H1 (cell line): ENCODE data around the gene CACNA2D3. TPM values are rescaled to one million over a fixed set of nuclear protein-coding genes. Genes with fewer than 3 reads are reported as not detected.

ENCODE experiments used
- CTCF ChIA-PET: fragments of 300-600 bp; sonication (Branson Sonifier 250); formaldehyde crosslinking; loops from one replicate; lab custom pipeline; 2021; ENCODE audit not compliant: partially characterized antibody; lab: Charles Lee
- POLR2A ChIA-PET: fragments of 300-600 bp; sonication (Branson Sonifier 250); formaldehyde crosslinking; loops from one replicate; lab custom pipeline; 2021; ENCODE audit warnings: inconsistent platforms; ENCODE audit not compliant: partially characterized antibody; lab: Charles Lee
- DNase-seq, 2 experiments: peaks; one replicate each; pipeline versions ENCODE4 v3.0.0 to v3.0.0-alpha.2; 2010 to 2022; ENCODE audit warnings: low spot score in 2 of 2, low read depth in 1 of 2, mixed read lengths in 1 of 2
- FAIRE-seq: peaks from 2 replicates; lab custom pipeline; 2011; peaks lifted over from hg19 to GRCh38; lab: Jason Lieb, UNC
- H2AFZ ChIP-seq: 2 replicates; pipeline ENCODE4 v1.8.1; 2012; ENCODE audit warnings: low read length, inconsistent platforms
- H2AK5ac ChIP-seq: 2 replicates; pipeline ENCODE4 v1.6.1; 2013; ENCODE audit warnings: low read depth, low read length
- H2BK120ac ChIP-seq: replicated peaks from 2 replicates; pipeline ENCODE3; 2013; ENCODE audit warnings: low read depth, low read length, inconsistent platforms
- H2BK12ac ChIP-seq: 2 replicates; pipeline ENCODE4 v1.6.1; 2013; ENCODE audit warnings: low read depth, low read length
- H2BK15ac ChIP-seq: 2 replicates; pipeline ENCODE4 v1.6.1; 2013; ENCODE audit warnings: low read length
- H2BK20ac ChIP-seq: 2 replicates; pipeline ENCODE4 v1.6.1; 2013; ENCODE audit warnings: low read length
- H2BK5ac ChIP-seq: 2 replicates; pipeline ENCODE4 v1.6.1; 2013; ENCODE audit warnings: low read depth, low read length
- H3K14ac ChIP-seq: 2 replicates; pipeline ENCODE4 v1.6.1; 2013; ENCODE audit warnings: inconsistent platforms; ENCODE audit not compliant: insufficient read length
- H3K18ac ChIP-seq: 2 replicates; pipeline ENCODE4 v1.6.1; 2013; ENCODE audit warnings: low read length; ENCODE audit errors: extremely low read depth
- H3K23ac ChIP-seq: 2 replicates; pipeline ENCODE4 v1.6.1; 2013; ENCODE audit warnings: inconsistent platforms; ENCODE audit not compliant: insufficient read length
- H3K23me2 ChIP-seq: 2 replicates; pipeline ENCODE4 v1.6.1; 2013; ENCODE audit warnings: low read depth, low read length
- H3K27ac ChIP-seq: 2 replicates; pipeline ENCODE4 v1.6.1; 2011; ENCODE audit warnings: low read depth, low read length, inconsistent platforms
- H3K27me3 ChIP-seq, 4 experiments: replicated peaks in 1 of 4; 1 replicate in 1 of 4; 2 replicates in 3 of 4; pipeline versions ENCODE4 v1.6.1 to v1.8.1; 2011 to 2013; ENCODE audit warnings: low read length in 3 of 4, mild to moderate bottlenecking in 3 of 4, inconsistent platforms in 2 of 4, mixed read lengths in 2 of 4, moderate library complexity in 1 of 4; ENCODE audit not compliant: control insufficient read depth in 3 of 4, insufficient read depth in 3 of 4; ENCODE audit errors: extremely low read depth in 1 of 4
- H3K36me3 ChIP-seq, 4 experiments: 2 replicates each; pipeline versions ENCODE4 v1.6.1 to v1.8.1; 2011 to 2013; ENCODE audit warnings: mild to moderate bottlenecking in 4 of 4, low read length in 3 of 4, moderate library complexity in 2 of 4, control low read depth in 1 of 4, inconsistent platforms in 1 of 4; ENCODE audit not compliant: insufficient read depth in 4 of 4, control insufficient read depth in 2 of 4
- H3K4ac ChIP-seq: replicated peaks from 2 replicates; pipeline ENCODE3; 2013; ENCODE audit warnings: low read length, low read depth, mixed read lengths, inconsistent platforms; ENCODE audit not compliant: insufficient read length
- H3K4me1 ChIP-seq, 4 experiments: replicated peaks in 1 of 4; 1 replicate in 1 of 4; 2 replicates in 3 of 4; pipeline versions ENCODE4 v1.6.1 to v1.8.1; 2011 to 2013; ENCODE audit warnings: low read length in 3 of 4, inconsistent platforms in 2 of 4, mixed read lengths in 1 of 4; ENCODE audit not compliant: insufficient read depth in 4 of 4, control insufficient read depth in 3 of 4
- H3K4me2 ChIP-seq, 2 experiments: 2 replicates each; pipeline versions ENCODE4 v1.6.1 to v1.8.1; 2011 to 2013; ENCODE audit warnings: low read depth in 2 of 2, low read length in 2 of 2, control low read depth in 1 of 2, inconsistent platforms in 1 of 2, mild to moderate bottlenecking in 1 of 2; ENCODE audit not compliant: insufficient read depth in 1 of 2
- H3K4me3 ChIP-seq, 4 experiments: fragments of 200-600, 300-600 bp in 1 of 4; sonication (generic), shearing (Covaris generic), sonication (Bioruptor Twin) in 1 of 4; 2 replicates each; pipeline versions ENCODE4 v1.5.1 to v1.8.1; 2011 to 2016; ENCODE audit warnings: low read length in 4 of 4, low read depth in 3 of 4, control low read depth in 2 of 4, inconsistent platforms in 2 of 4, mild to moderate bottlenecking in 2 of 4, mixed read lengths in 1 of 4, moderate library complexity in 1 of 4; ENCODE audit not compliant: insufficient read depth in 2 of 4; ENCODE audit errors: extremely low read depth in 1 of 4
- H3K56ac ChIP-seq: replicated peaks from 2 replicates; pipeline ENCODE3; 2013; ENCODE audit warnings: low read depth, mild to moderate bottlenecking, mixed read lengths, low read length, inconsistent platforms; ENCODE audit not compliant: insufficient read length
- H3K79me1 ChIP-seq: 2 replicates; pipeline ENCODE4 v1.6.1; 2013; ENCODE audit warnings: low read depth, low read length, control low read depth
- H3K79me2 ChIP-seq, 2 experiments: 2 replicates each; pipeline versions ENCODE4 v1.6.1 to v1.8.1; 2012 to 2013; ENCODE audit warnings: low read length in 2 of 2, mild to moderate bottlenecking in 2 of 2, inconsistent platforms in 1 of 2; ENCODE audit not compliant: insufficient read depth in 2 of 2, control insufficient read depth in 1 of 2
- H3K9ac ChIP-seq, 4 experiments: replicated peaks in 1 of 4; 1 replicate in 1 of 4; 2 replicates in 3 of 4; pipeline versions ENCODE4 v1.6.1 to v1.8.1; 2011 to 2013; ENCODE audit warnings: low read depth in 3 of 4, low read length in 3 of 4, control low read depth in 2 of 4, mild to moderate bottlenecking in 2 of 4, moderate library complexity in 2 of 4, inconsistent platforms in 1 of 4; ENCODE audit errors: extremely low read depth in 1 of 4
- H3K9me3 ChIP-seq, 2 experiments: 2 replicates each; pipeline versions ENCODE4 v1.6.1 to v1.8.1; 2012 to 2013; ENCODE audit warnings: mild to moderate bottlenecking in 2 of 2, moderate library complexity in 2 of 2, control low read depth in 1 of 2, inconsistent platforms in 1 of 2, low read depth in 1 of 2, low read length in 1 of 2, mixed read lengths in 1 of 2; ENCODE audit not compliant: insufficient read depth in 2 of 2
- H4K20me1 ChIP-seq, 2 experiments: replicated peaks in 1 of 2; 2 replicates each; pipeline versions ENCODE3 to v1.8.1; 2011 to 2013; ENCODE audit warnings: inconsistent platforms in 2 of 2, low read length in 2 of 2, mild to moderate bottlenecking in 1 of 2; ENCODE audit not compliant: insufficient read depth in 2 of 2, control insufficient read depth in 1 of 2
- H4K5ac ChIP-seq: 2 replicates; pipeline ENCODE4 v1.6.1; 2013; ENCODE audit warnings: low read length, low read depth, mixed read lengths, inconsistent platforms; ENCODE audit not compliant: insufficient read length
- H4K8ac ChIP-seq: 2 replicates; pipeline ENCODE4 v1.8.0; 2013; ENCODE audit warnings: mild to moderate bottlenecking, moderate library complexity, low read length, inconsistent platforms; ENCODE audit not compliant: insufficient read depth; ENCODE audit errors: extremely low read depth
- H4K91ac ChIP-seq: replicated peaks from 2 replicates; pipeline ENCODE3; 2013; ENCODE audit warnings: low read length, mixed read lengths, inconsistent platforms; ENCODE audit not compliant: insufficient read length
- GABPA ChIP-seq: IDR thresholded peaks from 2 replicates; pipeline ENCODE4 v1.6.1; 2011; ENCODE audit warnings: mild to moderate bottlenecking, low read length, moderate library complexity, borderline replicate concordance; ENCODE audit not compliant: insufficient read depth
- KDM4A ChIP-seq: IDR thresholded peaks from one replicate; pipeline ENCODE4 v1.7.1; 2012; ENCODE audit warnings: low read depth, mild to moderate bottlenecking, moderate library complexity, low read length, inconsistent platforms; ENCODE audit not compliant: severe bottlenecking
- TCF12 ChIP-seq: IDR thresholded peaks from 2 replicates; pipeline ENCODE4 v1.6.1; 2011; ENCODE audit warnings: low read depth, mild to moderate bottlenecking, low read length
- WGBS, 2 experiments: shearing (Covaris generic) in 1 of 2; methylation state at CpG; one replicate each; pipeline versions ENCODE4 v1.1.6 to v1.1.7; 2013 to 2015; ENCODE audit warnings: low lambda C conversion rate in 2 of 2, mixed read lengths in 2 of 2, inconsistent platforms in 1 of 2, low coverage in 1 of 2, missing lambda C conversion rate in 1 of 2; ENCODE audit not compliant: insufficient replicate concordance in 2 of 2, insufficient coverage in 1 of 2, insufficient read length in 1 of 2; ENCODE audit errors: extremely low coverage in 1 of 2, missing lambda C conversion rate in 1 of 2; 5-methylcytosine and 5-hydroxymethylcytosine counted together
- polyA plus RNA-seq, 7 experiments: library from polyadenylated mRNA; depleted of rRNA in 3 of 7; stranded (reverse) in 5 of 7; unstranded in 2 of 7; fragments of >200 nt in 5 of 7; fragments of 200-250 nt in 2 of 7; gene quantifications; 1 replicate in 5 of 7; 2 replicates in 1 of 7; 4 replicates in 1 of 7; pipeline versions ENCODE4 v1.2.1 to v1.2.3, GENCODE V29; 2011 to 2013; ENCODE audit warnings: missing spikeins in 2 of 7, mixed read lengths in 2 of 7
- total RNA-seq: library from RNA; stranded (reverse); fragmentation: NEBNext Ultra II Directional; extraction: Animal tissue kit (Norgen Biotek cat#: 25700); gene quantifications from 2 replicates; pipeline ENCODE4 v1.2.1, GENCODE V29; 2021

The CACNA2D3 gene
- total and polyA plus RNA-seq, 2 of the 8 experiments (the other 6 are each of a cell fraction or from before 2014, with no cell fraction given) = 1.5 to 1.8 TPM

DNA sequence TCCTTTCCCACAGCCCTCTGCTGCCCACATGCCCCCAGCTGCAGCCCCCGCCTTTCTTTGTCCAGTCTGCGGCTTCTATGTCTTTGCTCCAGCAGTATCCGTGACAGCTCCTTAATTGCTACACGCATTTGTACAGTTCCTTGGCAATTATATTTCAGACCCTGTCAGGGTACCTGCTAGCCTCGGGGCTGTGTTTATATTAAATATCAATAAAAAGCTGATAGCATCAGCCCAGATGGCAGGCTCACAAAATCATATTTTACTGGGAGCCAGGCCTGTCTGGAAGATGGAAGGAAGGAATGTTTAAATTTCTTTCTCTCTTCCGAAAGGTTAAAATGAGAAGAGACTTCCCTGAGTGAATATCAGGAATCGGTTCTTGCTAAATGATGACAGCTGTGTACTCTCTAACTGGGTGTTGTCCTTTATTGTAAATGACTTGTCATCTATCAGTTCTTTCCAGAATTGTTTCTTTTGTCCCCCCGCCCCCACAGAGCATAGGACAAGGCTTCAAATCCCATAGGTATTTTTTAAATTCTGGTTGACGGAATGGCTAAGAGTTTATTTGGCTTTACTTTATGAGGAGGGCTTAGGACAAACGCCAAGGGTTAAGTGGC, 427.4 kb downstream of the CACNA2D3 start:
- H3K27ac ChIP-seq = no peak overlapping the region
- no peak overlapping the region for H4K8ac ChIP-seq
- no peaks in the 10 kb centered on the region for H3K79me1 ChIP-seq
- H2BK120ac ChIP-seq = no peak overlapping the region
- H2AFZ ChIP-seq = no peak overlapping the region
- H2BK15ac ChIP-seq = no peak overlapping the region
- H3K18ac ChIP-seq = no peak overlapping the region
- H4K5ac ChIP-seq = no peak overlapping the region
- ChIA-PET CTCF (interaction anchor here (0.8 to 3.3 kb wide), 3 partner anchors 9 to 15 kb away, joined by 3 to 23 read pairs (median 3); no protein-coding TSS in a partner anchor), POLR2A (interaction anchor here (1.2 kb wide), 1 partner anchor 10 kb away, joined by 3 read pairs; no protein-coding TSS in a partner anchor)
- FAIRE-seq = no peak
- no peak overlapping the region for H3K14ac ChIP-seq
- no peak overlapping the region for H3K56ac ChIP-seq
- H2BK5ac ChIP-seq = no peak overlapping the region
- TF ChIP-seq KDM4A = no peak
- no peak for TF ChIP-seq GABPA
- no peak for TF ChIP-seq TCF12
- H3K4me1 ChIP-seq = peaks cover 0 to 3% (median 0%) of the 10 kb centered on the region in 4 experiments; a peak in 1 of 7 replicates
- H2BK20ac ChIP-seq = no peak overlapping the region
- H3K27me3 ChIP-seq = no peaks in the 10 kb centered on the region
- H4K20me1 ChIP-seq = no peaks in the 10 kb centered on the region
- H4K91ac ChIP-seq = no peak overlapping the region
- no peak for DNase-seq
- no peaks in the 10 kb centered on the region for H3K36me3 ChIP-seq
- H3K9me3 ChIP-seq = no peaks in the 10 kb centered on the region
- H2BK12ac ChIP-seq = no peak overlapping the region
- no peak overlapping the region for H2AK5ac ChIP-seq
- H3K79me2 ChIP-seq = no peaks in the 10 kb centered on the region
- no peak overlapping the region for H3K4me2 ChIP-seq
- WGBS, 2 experiments = 92% methylated on average over 10 of the region's 10 CpGs; no CpG with 5 or more reads in 1 of the 2 experiments
- H3K23ac ChIP-seq = no peak overlapping the region
- no peak overlapping the region for H3K9ac ChIP-seq
- no peak overlapping the region for H3K4ac ChIP-seq
- H3K4me3 ChIP-seq = no peak overlapping the region
- H3K23me2 ChIP-seq = no peaks in the 10 kb centered on the region
